ENCODE data around the gene PCDHA7. TPM values are rescaled to one million over a fixed set of nuclear protein-coding genes. Genes with fewer than 3 reads are reported as not detected.

The PCDHA7 gene
- total RNA-seq: 3.6 TPM

GRCh38 chr5:140833993-140834392 is at the start of gene PCDHA7:
Gene PCDHA7 (plus strand): TSS chr5:140834269. CDS start chr5:140834384, 115 bp downstream.

GRCh38 chr5:140785905-140786686 is 48.0 kb upstream of the PCDHA7 start, which contains the start of gene PCDHA1:
Gene PCDHA1 (plus strand): TSS chr5:140786140.

GRCh38 chr5:140794595-140795258 is 39.3 kb upstream of the PCDHA7 start, which contains the start of gene PCDHA2:
Gene PCDHA2 (plus strand): TSS chr5:140794852.

GRCh38 chr5:140800816-140801493 is 33.1 kb upstream of the PCDHA7 start, which contains the start of gene PCDHA3:
Gene PCDHA3 (plus strand): TSS chr5:140801057.

GRCh38 chr5:140806834-140807775 is 27.0 kb upstream of the PCDHA7 start, which contains the start of gene PCDHA4:
Gene PCDHA4 (plus strand): TSS chr5:140807068.

GRCh38 chr5:140821375-140822280 is 12.4 kb upstream of the PCDHA7 start, which contains the start of gene PCDHA5:
Gene PCDHA5 (plus strand): TSS chr5:140821613.

GRCh38 chr5:140827704-140828361 is 6.2 kb upstream of the PCDHA7 start, which contains the start of gene PCDHA6:
Gene PCDHA6 (plus strand): TSS chr5:140827960. CDS start chr5:140828092, 132 bp downstream.

GRCh38 chr5:140840978-140841962 is 7.2 kb downstream of the PCDHA7 start, which contains the start of gene PCDHA8:
Gene PCDHA8 (plus strand): TSS chr5:140841187. CDS start chr5:140841322, 135 bp downstream.

GRCh38 chr5:140848139-140849102 is 14.4 kb downstream of the PCDHA7 start, which contains the start of gene PCDHA9:
Gene PCDHA9 (plus strand): TSS chr5:140848382. CDS start chr5:140848496, 114 bp downstream.

GRCh38 chr5:140855772-140856674 is 22.0 kb downstream of the PCDHA7 start, which contains the start of gene PCDHA10:
Gene PCDHA10 (plus strand): TSS chr5:140855897. CDS start chr5:140856049, 152 bp downstream.

GRCh38 chr5:140868721-140869554 is 34.9 kb downstream of the PCDHA7 start, which contains the start of gene PCDHA11:
Gene PCDHA11 (plus strand): TSS chr5:140868957. CDS start chr5:140869104, 147 bp downstream.

GRCh38 chr5:140875085-140876065 is 41.3 kb downstream of the PCDHA7 start, which contains the start of gene PCDHA12:
Gene PCDHA12 (plus strand): TSS chr5:140875308. CDS start chr5:140875473, 165 bp downstream.

GRCh38 chr5:140881889-140882590 is 48.0 kb downstream of the PCDHA7 start, which contains the start of gene PCDHA13:
Gene PCDHA13 (plus strand): TSS chr5:140882124. CDS start chr5:140882269, 145 bp downstream.

